SU-DHL-6 (cell line): ENCODE measurements around the gene CLBA1.

ENCODE experiments used
- CTCF ChIP-seq: fragments of 200-600 bp; sonication (generic); IDR thresholded peaks from one replicate; pipeline ENCODE4 v1.5.1; 2017; ENCODE audit warnings: antibody characterized with exemption, mild to moderate bottlenecking, low read length, moderate library complexity; ENCODE audit not compliant: insufficient read depth, poor library complexity, severe bottlenecking
- EZH2phosphoT487 ChIP-seq: fragments of 200-600 bp; sonication (generic), shearing (Covaris generic); conservative IDR thresholded peaks from 2 replicates; pipeline ENCODE4 v1.6.1; 2018; ENCODE audit warnings: mild to moderate bottlenecking, antibody characterized with exemption, low read length, moderate library complexity, mixed read lengths

GRCh38 chr14:104974665-104975390, 10.8 kb upstream of the CLBA1 start:
- TF ChIP-seq CTCF (no peak), EZH2phosphoT487 (no peak)
